NCI-H446 treated with DMSO at 0.1 percent for 48 hours (cell line): ENCODE measurements around the gene COL20A1.
"Not testable (repeated sequence)": the region's sequence is repeated elsewhere in the genome, so short reads cannot be mapped to it uniquely, and the experiment has no call there.

ENCODE experiments used
- DNase-seq: peaks from one replicate; lab custom pipeline; 2025; lab: John Stamatoyannopoulos, UW

Gene COL20A1

GRCh38 chr20:63292904-63293303 lies at the start of gene COL20A1:
TSS of gene COL20A1 (plus strand) at chr20:63293186. CDS start at chr20:63295108, 1,922 bp downstream.
- no peak for DNase-seq

- DNase-seq: no peak
Measured at GRCh38 chr20:63243604-63244247, 49.3 kb upstream of the COL20A1 start.

DNA sequence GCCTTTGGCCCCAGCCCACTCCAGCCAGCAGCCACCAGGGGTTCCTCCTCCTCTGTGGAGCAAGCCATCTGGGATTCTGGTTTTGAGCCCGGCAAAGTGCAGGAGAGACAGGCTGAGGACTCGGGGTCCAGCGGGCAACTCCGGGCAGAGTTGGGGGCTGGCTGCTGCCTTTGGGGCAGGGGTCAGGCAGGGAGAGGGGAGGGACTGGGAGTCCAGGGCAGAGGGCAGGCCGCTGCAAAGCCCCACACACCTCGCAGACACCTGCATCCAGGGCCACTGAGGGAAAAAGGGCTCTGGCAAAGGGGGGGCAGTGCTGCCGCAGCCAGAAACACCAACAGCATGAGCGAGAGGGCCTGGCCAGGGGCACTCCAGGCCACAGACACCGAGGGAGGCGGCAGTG lies 48.5 kb upstream of the COL20A1 start:
- no peak for DNase-seq

DNA sequence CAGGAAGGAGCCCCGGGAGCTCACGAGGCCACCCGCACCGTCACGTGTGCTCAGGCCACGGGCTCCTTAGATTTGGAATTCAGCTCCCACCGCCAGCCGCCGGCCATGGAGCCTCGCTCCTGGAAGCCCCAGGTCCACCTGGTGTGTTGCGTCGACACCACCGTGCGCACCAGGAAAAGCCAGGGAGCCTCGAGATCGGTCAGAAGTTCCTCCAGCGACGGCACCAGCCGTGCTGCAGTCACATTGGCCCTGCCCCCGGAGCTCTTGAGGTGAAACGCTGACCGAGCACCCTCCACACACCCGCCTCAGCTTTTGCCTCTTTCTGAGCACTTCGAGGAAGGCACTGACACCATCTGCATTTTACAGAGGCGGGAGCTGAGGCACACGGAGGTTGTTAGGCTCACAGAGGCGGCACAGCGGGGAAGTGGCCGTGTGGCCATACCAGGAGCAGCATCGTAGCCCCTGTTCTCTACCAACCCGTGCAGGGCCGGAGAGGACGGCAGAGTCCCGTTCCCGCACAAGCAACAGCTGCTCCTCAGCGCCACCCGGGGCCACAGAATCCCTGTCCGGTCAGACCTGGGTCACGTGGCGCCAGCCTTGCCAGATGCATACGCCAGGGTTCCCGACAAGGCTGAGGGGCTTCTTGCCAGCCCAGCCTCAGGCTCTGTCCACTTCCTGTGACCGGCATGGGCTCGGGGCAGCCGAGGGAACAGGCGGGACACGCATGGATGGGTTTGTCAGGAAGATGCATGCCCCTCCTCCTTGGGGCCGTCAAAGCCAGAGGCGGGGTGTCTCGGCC lies 46.3 kb upstream of the COL20A1 start:
- no peak for DNase-seq

DNA sequence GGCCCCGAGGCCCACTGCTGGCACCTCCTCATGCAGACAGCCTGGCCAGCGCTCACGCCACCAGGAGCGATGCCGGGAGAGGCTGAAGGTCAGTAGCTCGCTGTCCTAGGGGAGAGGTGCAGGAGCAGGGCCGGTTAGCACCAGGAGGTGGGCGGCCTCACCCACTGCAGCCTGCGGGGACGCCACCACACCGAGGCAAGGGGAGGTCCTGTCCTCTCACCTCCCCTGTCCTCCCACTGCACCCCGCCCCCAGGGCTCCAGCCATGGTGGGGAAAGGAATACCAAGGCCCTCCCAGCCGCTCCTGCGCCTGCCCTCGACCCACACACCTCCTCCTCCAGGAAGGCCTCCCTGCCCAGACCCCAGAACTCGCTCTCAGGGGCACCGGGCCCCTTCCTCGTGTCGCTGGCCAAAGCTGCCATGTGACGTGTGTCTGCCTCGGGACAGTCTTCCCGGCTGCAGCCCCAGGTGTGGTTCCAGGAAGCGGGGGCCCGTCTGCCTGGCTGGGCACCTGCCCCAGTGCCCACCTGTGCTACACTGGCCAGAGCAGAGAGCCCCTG lies 45.2 kb upstream of the COL20A1 start:
- DNase-seq: no peak

- DNase-seq: no peak
Measured at GRCh38 chr20:63248835-63249591, 44.0 kb upstream of the COL20A1 start.

- DNase-seq: no peak
Measured at GRCh38 chr20:63249891-63250290, 43.1 kb upstream of the COL20A1 start.

DNA sequence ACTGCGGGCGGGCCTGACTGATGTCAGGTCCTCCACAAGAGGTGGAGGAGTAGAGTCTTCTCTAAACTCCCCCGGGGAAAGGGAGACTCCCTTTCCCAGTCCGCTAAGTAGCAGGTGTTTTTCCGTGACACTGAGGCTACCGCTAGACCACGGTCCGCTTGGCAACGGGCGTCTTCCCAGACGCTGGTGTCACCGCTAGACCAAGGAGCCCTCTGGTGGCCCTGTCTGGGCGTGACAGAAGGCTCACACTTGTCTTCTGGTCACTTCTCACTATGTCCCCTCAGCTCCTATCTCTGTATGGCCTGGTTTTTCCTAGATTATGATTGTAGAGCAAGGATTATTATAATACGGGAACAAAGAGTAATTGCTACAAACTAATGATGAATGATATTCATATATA lies 41.6 kb upstream of the COL20A1 start:
- not testable (repeated sequence) for DNase-seq

GRCh38 chr20:63252284-63252711 lies 40.7 kb upstream of the COL20A1 start:
- DNase-seq: no peak

DNA sequence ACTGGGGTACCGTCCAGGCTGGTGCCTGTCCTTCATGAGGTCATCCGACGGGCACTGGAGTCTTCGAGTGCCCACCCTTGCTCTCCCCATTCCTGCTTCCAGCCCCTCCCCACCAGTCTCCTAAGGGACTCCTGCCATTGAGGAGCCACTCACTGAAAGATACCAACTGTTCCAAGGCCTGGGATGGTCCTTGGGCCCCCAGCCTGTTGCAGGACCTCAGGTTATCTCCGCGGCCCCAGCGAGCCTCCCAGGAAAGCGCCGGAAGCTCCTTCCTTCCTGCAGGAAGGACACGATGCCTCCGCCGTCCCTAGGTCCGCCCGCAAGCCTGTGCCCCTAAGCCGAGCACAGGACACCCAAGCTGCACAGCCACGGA lies 39.9 kb upstream of the COL20A1 start:
- DNase-seq: no peak

DNA sequence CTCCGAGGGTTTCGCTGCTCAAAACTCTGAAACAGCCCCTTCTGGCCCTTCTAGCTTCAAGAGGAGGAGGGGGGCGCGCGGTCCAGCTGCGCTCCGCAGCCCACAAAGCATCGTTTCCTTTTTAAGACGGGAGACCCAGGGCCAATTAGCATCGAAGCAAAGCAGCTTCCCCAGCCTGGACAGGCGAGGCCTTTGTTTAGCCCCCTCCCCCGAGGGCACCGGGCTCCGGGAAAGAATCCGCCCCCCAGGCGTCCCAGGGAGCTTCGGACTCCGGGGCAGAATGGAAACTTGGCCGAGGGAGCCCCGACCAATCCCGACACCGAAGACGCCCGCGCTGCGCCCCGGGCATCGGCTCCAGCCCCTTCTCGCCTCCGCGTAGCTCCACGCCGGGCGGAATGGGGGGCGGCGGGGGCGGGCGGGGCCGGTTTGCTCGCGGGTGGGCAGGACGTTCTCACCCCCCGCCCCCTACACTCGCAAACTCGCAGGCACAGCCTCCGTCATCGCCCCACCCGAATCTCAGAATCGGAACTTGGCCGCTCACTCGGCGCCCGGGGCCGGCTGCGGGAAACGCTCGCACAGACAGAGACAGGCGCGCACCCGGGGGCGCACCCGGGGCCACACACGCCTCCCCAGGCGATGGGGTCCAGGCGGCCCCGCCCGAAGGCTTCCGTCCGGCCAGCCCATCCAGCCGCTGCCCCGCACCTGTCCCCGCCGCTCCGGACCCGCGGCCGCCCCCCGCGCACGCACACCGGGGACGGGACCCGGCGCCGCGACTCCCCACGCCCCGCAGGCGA lies 39.4 kb upstream of the COL20A1 start:
- DNase-seq: no peak

DNA sequence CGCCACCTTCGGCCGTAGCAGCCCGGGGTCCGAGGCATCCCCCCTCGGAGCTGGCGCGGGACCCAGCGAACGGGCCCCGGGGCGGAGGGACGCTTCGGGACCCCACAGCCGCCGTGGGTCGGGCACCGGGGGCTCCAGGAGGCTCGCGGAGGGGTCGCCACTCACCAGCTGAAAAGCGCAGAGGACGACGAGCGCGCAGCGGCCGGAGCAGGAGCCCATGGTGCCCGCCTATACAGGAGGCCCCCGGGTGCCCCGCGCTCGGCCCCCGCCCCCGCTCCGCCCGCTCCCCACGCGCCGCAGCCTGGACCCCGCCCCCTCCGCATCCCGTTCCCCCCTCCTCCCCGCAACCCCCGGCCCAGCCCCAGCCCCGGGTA lies 38.8 kb upstream of the COL20A1 start, which contains the start of gene NKAIN4:
Gene NKAIN4 (minus strand): TSS at position 232 of the 374 bp plus-strand sequence. CDS start 13 bp downstream, at position 219.
- DNase-seq: no peak

DNA sequence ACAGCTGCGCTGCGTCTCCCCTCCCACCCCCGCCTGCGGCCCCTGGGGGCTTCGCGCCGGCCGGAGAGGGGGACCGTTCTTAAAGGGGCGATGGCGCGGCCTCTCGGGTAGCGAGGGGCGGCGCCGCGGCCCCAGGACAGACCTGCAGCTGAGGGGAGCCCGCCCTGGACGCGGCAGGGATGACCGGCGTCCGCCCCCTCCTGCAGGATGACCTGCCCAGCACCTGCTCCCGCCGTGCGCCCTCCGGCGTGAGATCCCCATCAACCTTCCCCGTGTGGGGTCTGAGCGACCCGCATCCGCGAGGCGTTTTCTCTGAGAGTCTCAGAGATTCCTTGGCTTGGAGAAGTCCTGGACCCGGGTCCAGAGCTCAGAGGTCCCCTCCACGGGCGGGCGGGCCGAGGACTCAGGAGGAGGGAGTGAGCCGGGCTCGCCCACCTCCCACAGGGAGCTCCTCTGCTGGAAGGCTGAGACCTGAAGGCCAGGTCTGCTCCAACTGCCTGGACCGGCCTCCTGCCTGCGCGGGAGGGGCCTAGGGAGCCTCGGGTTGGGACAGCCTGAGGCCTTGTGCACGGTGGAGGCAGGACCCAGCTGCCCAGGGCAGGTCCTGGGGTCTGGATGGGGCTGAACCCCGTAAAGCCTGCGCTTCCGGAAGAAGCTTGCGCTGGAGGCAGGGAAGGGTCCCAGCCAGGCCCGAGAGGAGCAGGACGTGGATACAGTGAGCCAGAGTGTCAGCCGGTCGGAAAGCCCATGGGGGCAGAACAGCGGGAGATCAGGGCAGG lies 38.2 kb upstream of the COL20A1 start:
- DNase-seq: no peak

GRCh38 chr20:63255931-63256704 lies 36.9 kb upstream of the COL20A1 start:
- DNase-seq: no peak

GRCh38 chr20:63256954-63257353 lies 36.0 kb upstream of the COL20A1 start:
- no peak for DNase-seq

DNA sequence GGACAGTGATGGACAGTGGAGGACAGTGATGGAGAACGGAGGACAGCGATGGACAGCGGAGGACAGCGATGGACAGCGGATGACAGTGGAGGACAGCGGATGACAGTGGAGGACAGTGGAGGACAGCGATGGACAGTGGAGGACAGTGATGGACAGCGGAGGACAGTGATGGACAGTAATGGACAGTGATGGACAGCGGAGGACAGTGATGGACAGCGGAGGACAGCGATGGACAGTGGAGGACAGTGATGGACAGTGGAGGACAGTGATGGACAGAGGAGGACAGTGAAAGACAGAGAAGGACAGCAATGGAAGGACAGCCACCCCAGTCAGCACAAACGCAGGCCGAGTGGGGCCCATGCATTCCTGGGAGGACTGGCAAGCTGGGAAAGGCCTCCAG lies 35.4 kb upstream of the COL20A1 start:
- no peak for DNase-seq

- no peak for DNase-seq
Measured at GRCh38 chr20:63258781-63259180, 34.2 kb upstream of the COL20A1 start.

DNA sequence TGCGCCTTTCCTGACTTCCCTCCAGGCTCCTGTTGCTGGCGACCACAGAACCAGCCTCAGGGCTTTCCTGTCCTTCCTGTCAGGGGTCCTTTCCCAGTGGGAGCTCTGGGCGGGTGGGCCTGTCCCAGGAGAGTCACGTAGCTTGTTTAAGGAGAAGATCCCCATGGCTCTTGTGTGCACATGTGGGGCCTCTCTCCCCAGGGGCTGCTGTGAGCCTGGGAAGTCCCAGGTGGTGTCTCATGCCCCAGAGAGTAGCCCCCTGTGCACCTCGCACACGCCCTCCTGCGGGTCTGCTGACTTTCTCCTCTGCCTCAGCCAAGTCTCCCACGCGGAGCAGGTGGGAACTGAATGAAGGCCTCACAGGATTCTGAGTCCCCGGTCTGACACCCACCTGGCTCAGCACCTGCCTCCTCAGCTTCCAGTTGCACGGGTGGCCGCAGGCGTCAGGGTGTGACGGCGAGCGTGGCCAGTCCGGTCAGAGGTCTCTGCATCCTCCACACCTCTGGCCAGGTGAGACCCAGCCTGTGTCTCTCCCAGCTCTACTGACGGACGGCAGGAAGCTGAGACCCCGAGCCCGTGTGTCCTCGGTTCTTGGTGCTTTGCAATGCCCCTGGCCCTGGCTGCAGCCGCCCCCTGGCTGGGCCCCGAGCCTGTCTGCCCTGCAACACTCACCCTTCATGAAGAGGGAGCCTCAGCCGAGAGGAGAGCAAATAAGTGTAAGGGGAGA lies 33.1 kb upstream of the COL20A1 start:
- DNase-seq: no peak

- DNase-seq: no peak
Measured at GRCh38 chr20:63260521-63260920, 32.5 kb upstream of the COL20A1 start.
